H9 (cell line): ENCODE measurements around the gene GNA15. TPM values are rescaled to one million over a fixed set of nuclear protein-coding genes. Genes with fewer than 3 reads are reported as not detected.

Experiments
- DNase-seq: peaks from one replicate; pipeline ENCODE4 v3.0.0-alpha.2; 2017
- H2AFZ ChIP-seq: one replicate; pipeline ENCODE4 v1.6.1; 2013; ENCODE audit warnings: mild to moderate bottlenecking, low read length, control low read depth, moderate library complexity
- H2AK5ac ChIP-seq: 2 replicates; pipeline ENCODE4 v1.6.1; 2013; ENCODE audit warnings: low read length, control low read depth, mixed read lengths; ENCODE audit not compliant: insufficient read length
- H2BK120ac ChIP-seq: one replicate; pipeline ENCODE4 v1.6.1; 2013; ENCODE audit warnings: low read depth, mild to moderate bottlenecking, low read length, control low read depth, inconsistent platforms; ENCODE audit not compliant: poor library complexity, severe bottlenecking
- H2BK12ac ChIP-seq: 2 replicates; pipeline ENCODE4 v1.6.1; 2013; ENCODE audit warnings: low read length, control low read depth, mixed read lengths, low read depth; ENCODE audit not compliant: insufficient read length
- H2BK15ac ChIP-seq: 2 replicates; pipeline ENCODE4 v1.6.1; 2013; ENCODE audit warnings: low read depth, low read length, control low read depth
- H2BK20ac ChIP-seq: one replicate; pipeline ENCODE4 v1.6.1; 2013; ENCODE audit warnings: low read depth, mild to moderate bottlenecking, low read length, control low read depth, inconsistent platforms; ENCODE audit not compliant: poor library complexity, severe bottlenecking
- H2BK5ac ChIP-seq: 2 replicates; pipeline ENCODE4 v1.6.1; 2013; ENCODE audit warnings: low read length, control low read depth, mixed read lengths; ENCODE audit not compliant: insufficient read length
- H3K14ac ChIP-seq: 2 replicates; pipeline ENCODE4 v1.6.1; 2013; ENCODE audit warnings: low read length, control low read depth; ENCODE audit not compliant: insufficient read depth
- H3K18ac ChIP-seq: 2 replicates; pipeline ENCODE4 v1.6.1; 2013; ENCODE audit warnings: low read depth, mild to moderate bottlenecking, mixed read lengths, low read length, control low read depth; ENCODE audit not compliant: insufficient read length
- H3K23ac ChIP-seq: 2 replicates; pipeline ENCODE4 v1.6.1; 2013; ENCODE audit warnings: low read length, control low read depth, mixed read lengths, low read depth; ENCODE audit not compliant: insufficient read length
- H3K23me2 ChIP-seq: 2 replicates; pipeline ENCODE4 v1.6.1; 2013; ENCODE audit warnings: low read depth, mild to moderate bottlenecking, mixed read lengths, low read length, control low read depth; ENCODE audit not compliant: insufficient read length, poor library complexity, severe bottlenecking
- H3K27ac ChIP-seq: 2 replicates; pipeline ENCODE4 v1.5.1; 2013; ENCODE audit warnings: low read length, control low read depth, mixed read lengths, low read depth; ENCODE audit not compliant: insufficient read length
- H3K27me3 ChIP-seq: 2 replicates; pipeline ENCODE4 v1.6.1; 2013; ENCODE audit warnings: low read length, control low read depth, inconsistent platforms; ENCODE audit not compliant: insufficient read depth
- H3K4ac ChIP-seq: 2 replicates; pipeline ENCODE4 v1.6.1; 2013; ENCODE audit warnings: low read depth, mild to moderate bottlenecking, control low read depth, inconsistent platforms, low read length, moderate library complexity
- H3K4me1 ChIP-seq: 2 replicates; pipeline ENCODE4 v1.6.1; 2013; ENCODE audit warnings: low read length, control low read depth, inconsistent platforms; ENCODE audit not compliant: insufficient read depth
- H3K4me2 ChIP-seq: 2 replicates; pipeline ENCODE4 v1.6.1; 2013; ENCODE audit warnings: low read length, control low read depth, mixed read lengths; ENCODE audit not compliant: insufficient read length, insufficient read depth
- H3K56ac ChIP-seq: 2 replicates; pipeline ENCODE4 v1.6.1; 2013; ENCODE audit warnings: low read depth, mild to moderate bottlenecking, mixed read lengths, low read length, control low read depth; ENCODE audit not compliant: insufficient read length
- H3K79me1 ChIP-seq: 2 replicates; pipeline ENCODE4 v1.6.1; 2013; ENCODE audit warnings: low read depth, mild to moderate bottlenecking, moderate library complexity, low read length, control low read depth, inconsistent platforms; ENCODE audit not compliant: insufficient read depth, poor library complexity, severe bottlenecking
- H3K79me2 ChIP-seq: 2 replicates; pipeline ENCODE4 v1.6.1; 2013; ENCODE audit warnings: low read length, control low read depth, inconsistent platforms; ENCODE audit not compliant: insufficient read depth
- H3K9ac ChIP-seq: 2 replicates; pipeline ENCODE4 v1.6.1; 2013; ENCODE audit warnings: low read length, control low read depth, mixed read lengths; ENCODE audit not compliant: insufficient read length; ENCODE audit errors: extremely low read depth
- H3K9me3 ChIP-seq: one replicate; pipeline ENCODE4 v1.6.1; 2013; ENCODE audit warnings: low read depth, low read length, inconsistent platforms; ENCODE audit not compliant: control insufficient read depth
- H3T11ph ChIP-seq: one replicate; pipeline ENCODE4 v1.6.1; 2013; ENCODE audit warnings: mild to moderate bottlenecking, low read length, control low read depth, inconsistent platforms
- H4K20me1 ChIP-seq: one replicate; pipeline ENCODE4 v1.6.1; 2013; ENCODE audit not compliant: control insufficient read depth, insufficient read length, insufficient read depth
- H4K5ac ChIP-seq: 2 replicates; pipeline ENCODE4 v1.6.1; 2013; ENCODE audit warnings: low read depth, mild to moderate bottlenecking, mixed read lengths, low read length, control low read depth; ENCODE audit not compliant: insufficient read length
- H4K8ac ChIP-seq: replicated peaks from 2 replicates; pipeline ENCODE4 v1.6.1; 2013; ENCODE audit warnings: low read length, control low read depth, mixed read lengths, low read depth; ENCODE audit not compliant: insufficient read length
- H4K91ac ChIP-seq: 2 replicates; pipeline ENCODE4 v1.6.1; 2013; ENCODE audit warnings: low read depth, mild to moderate bottlenecking, moderate library complexity, mixed read lengths, low read length, control low read depth; ENCODE audit not compliant: insufficient read length
- H3K27ac Mint-ChIP-seq, 3 experiments: 2 replicates in 2 of 3; 3 replicates in 1 of 3; pipeline ENCODE4 v1.8.0; 2020 to 2021; ENCODE audit warnings: mixed read lengths in 3 of 3, mild to moderate bottlenecking in 1 of 3, moderate library complexity in 1 of 3
- H3K27me3 Mint-ChIP-seq: 2 replicates; pipeline ENCODE4 v1.8.0; 2021; ENCODE audit warnings: low read depth, mild to moderate bottlenecking, moderate library complexity, mixed read lengths
- H3K36me3 Mint-ChIP-seq, 3 experiments: 2 replicates in 2 of 3; 3 replicates in 1 of 3; pipeline ENCODE4 v1.8.0; 2020 to 2021; ENCODE audit warnings: low read depth in 3 of 3, mixed read lengths in 3 of 3; ENCODE audit not compliant: insufficient read depth in 1 of 3
- H3K4me1 Mint-ChIP-seq, 2 experiments: 2 replicates each; pipeline ENCODE4 v1.8.0; 2020; ENCODE audit warnings: mixed read lengths in 2 of 2
- H3K4me3 Mint-ChIP-seq, 2 experiments: 2 replicates in 1 of 2; 3 replicates in 1 of 2; pipeline ENCODE4 v1.8.0; 2020 to 2021; ENCODE audit warnings: mild to moderate bottlenecking in 2 of 2, mixed read lengths in 2 of 2, moderate library complexity in 1 of 2
- H3K9me3 Mint-ChIP-seq, 2 experiments: 2 replicates in 1 of 2; 3 replicates in 1 of 2; pipeline ENCODE4 v1.8.0; 2020; ENCODE audit warnings: mild to moderate bottlenecking in 2 of 2, mixed read lengths in 2 of 2, moderate library complexity in 1 of 2
- CTCF ChIP-seq: fragments of 200-600 bp; sonication (generic); conservative IDR thresholded peaks from 3 replicates; pipeline ENCODE4 v1.8.0; 2021; ENCODE audit warnings: antibody characterized with exemption, mild to moderate bottlenecking
- WGBS: extraction: QIAGEN DNeasy Blood & Tissue Kit; methylation state at CpG from one replicate; pipeline ENCODE4 v1.1.7; 2013; ENCODE audit warnings: missing lambda C conversion rate, low lambda C conversion rate, mixed read lengths; ENCODE audit not compliant: insufficient read length; ENCODE audit errors: extremely low coverage; 5-methylcytosine and 5-hydroxymethylcytosine counted together
- total RNA-seq: library from RNA; stranded (reverse); gene quantifications from 2 replicates; pipeline ENCODE4 v1.2.1, GENCODE V29; 2021

GNA15 gene
- total RNA-seq, 1 experiment from 2014 or later, result not detected

DNA sequence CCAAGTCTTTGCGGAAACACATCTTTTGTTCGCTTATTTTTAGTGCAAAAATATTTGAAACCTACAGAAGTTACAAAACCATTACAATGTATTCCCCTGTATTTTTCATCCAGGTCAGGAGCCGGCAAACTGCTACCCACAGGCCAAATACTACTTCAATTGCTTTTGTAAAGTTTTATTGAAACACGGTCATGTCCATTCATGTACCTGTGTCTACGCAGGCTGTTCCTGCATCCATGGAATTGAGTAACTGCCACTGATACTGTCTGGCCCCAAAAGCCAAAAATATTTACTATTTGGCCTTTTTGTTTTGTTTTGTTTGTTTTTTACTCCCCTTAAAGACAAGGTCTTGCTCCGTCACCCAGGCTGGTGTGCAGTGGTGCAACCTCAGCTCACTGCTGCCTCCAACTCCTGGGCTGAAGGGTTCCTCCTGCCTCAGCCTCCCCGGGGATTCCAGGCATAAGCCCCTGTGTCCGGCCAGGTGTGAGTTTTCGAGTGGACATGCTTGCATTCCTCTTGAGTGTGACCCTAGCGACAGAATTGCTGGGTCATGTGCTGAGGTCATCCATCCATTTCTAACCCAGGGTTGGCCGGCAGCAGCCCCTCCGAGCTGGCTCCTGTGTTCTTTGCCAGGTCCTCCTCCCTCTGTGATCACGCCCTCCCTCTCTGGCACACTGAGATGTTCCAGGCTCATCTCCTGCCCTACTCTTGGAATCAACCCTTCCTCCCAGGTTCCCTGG, 31.9 kb downstream of the GNA15 start:
- H4K8ac ChIP-seq, result no peak overlapping the region
- H3K27ac ChIP-seq, result no peak overlapping the region
- no peak for DNase-seq
- no peak overlapping the region for H3K14ac ChIP-seq
- no peak overlapping the region for H3K23ac ChIP-seq
- Mint-ChIP-seq H3K36me3 (no peaks in the 10 kb centered on the region), H3K9me3 (no peaks in the 10 kb centered on the region; a peak in 1 of 5 replicates), H3K4me1 (peaks cover 4% of the 10 kb centered on the region in 2 experiments), H3K27me3 (peaks cover 50% of the 10 kb centered on the region), H3K4me3 (no peak overlapping the region), H3K27ac (no peak overlapping the region)
- no peaks in the 10 kb centered on the region for H3K23me2 ChIP-seq
- H3T11ph ChIP-seq, result no peak overlapping the region
- no peak for TF ChIP-seq CTCF
- H2BK120ac ChIP-seq, result no peak overlapping the region
- H2BK12ac ChIP-seq, result no peak overlapping the region
- H3K56ac ChIP-seq, result no peak overlapping the region
- no peak overlapping the region for H2BK15ac ChIP-seq
- no peak overlapping the region for H3K18ac ChIP-seq
- H3K79me2 ChIP-seq, result no peaks in the 10 kb centered on the region
- H3K4me2 ChIP-seq, result no peak overlapping the region
- no peak overlapping the region for H2AFZ ChIP-seq
- H3K9ac ChIP-seq, result peak overlapping the region; percentile 14
- H3K4me1 ChIP-seq, result no peaks in the 10 kb centered on the region
- H4K5ac ChIP-seq, result no peak overlapping the region
- no peak overlapping the region for H2AK5ac ChIP-seq
- H3K79me1 ChIP-seq, result no peaks in the 10 kb centered on the region
- H4K20me1 ChIP-seq, result no peaks in the 10 kb centered on the region
- no peaks in the 10 kb centered on the region for H3K27me3 ChIP-seq
- H2BK20ac ChIP-seq, result no peak overlapping the region
- H3K9me3 ChIP-seq, result no peaks in the 10 kb centered on the region
- H4K91ac ChIP-seq, result no peak overlapping the region
- H3K4ac ChIP-seq, result no peak overlapping the region
- no CpG with 5 or more reads among the region's 13 CpGs for WGBS
- H2BK5ac ChIP-seq, result no peak overlapping the region
